A204.1 (cell line): ENCODE measurements around the gene TBX15.
"Not testable (repeated sequence)": the region's sequence is repeated elsewhere in the genome, so short reads cannot be mapped to it uniquely, and the experiment has no call there.

Experiments
- FAIRE-seq: peaks from 2 replicates; lab custom pipeline; 2012; peaks lifted over from hg19 to GRCh38; lab: Jason Lieb, UNC

The TBX15 gene

DNA sequence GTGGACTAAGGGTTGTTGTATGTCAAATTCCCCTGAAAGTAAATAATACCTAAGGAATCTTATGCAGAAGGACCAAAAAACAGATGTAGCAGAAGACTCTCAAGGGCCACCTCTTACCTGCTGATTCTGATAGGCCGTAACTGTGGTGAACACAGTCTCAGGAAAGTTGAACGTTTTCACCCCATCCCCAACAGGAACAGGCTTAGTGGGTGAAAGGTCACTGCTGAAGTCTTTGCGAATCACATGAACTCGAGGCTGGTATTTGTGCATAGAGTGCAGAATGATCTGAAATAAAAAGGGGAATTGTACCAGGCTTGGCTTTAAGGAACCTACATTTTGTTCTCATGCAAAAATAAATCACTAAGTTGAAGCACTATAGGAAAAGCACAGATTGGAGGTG is 64.8 kb downstream of the TBX15 start:
- no peak for FAIRE-seq

DNA sequence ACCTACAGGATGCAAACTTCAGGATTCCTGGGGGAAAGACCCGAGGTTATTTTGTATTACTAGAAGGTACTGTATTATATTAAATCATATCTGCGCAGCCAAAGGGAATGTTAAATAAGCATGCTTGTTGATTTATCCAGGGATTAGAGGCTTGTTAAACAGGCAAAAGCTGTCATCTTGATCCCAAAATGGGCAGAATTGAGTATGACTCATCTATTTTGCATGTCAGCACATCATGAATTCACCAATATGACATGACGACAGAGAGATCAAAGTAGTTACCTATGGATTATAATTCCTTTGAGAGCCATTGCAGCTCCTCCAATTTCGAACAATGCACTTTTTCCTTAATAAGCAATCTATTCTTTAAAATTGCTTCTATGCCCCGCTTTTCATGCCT is 66.1 kb downstream of the TBX15 start:
- no peak for FAIRE-seq

- no peak for FAIRE-seq
These were observed 67.9 kb downstream of the TBX15 start for GRCh38 chr1:118920124-118920717.

GRCh38 chr1:118918940-118919259 is 69.2 kb downstream of the TBX15 start:
- FAIRE-seq: no peak

DNA sequence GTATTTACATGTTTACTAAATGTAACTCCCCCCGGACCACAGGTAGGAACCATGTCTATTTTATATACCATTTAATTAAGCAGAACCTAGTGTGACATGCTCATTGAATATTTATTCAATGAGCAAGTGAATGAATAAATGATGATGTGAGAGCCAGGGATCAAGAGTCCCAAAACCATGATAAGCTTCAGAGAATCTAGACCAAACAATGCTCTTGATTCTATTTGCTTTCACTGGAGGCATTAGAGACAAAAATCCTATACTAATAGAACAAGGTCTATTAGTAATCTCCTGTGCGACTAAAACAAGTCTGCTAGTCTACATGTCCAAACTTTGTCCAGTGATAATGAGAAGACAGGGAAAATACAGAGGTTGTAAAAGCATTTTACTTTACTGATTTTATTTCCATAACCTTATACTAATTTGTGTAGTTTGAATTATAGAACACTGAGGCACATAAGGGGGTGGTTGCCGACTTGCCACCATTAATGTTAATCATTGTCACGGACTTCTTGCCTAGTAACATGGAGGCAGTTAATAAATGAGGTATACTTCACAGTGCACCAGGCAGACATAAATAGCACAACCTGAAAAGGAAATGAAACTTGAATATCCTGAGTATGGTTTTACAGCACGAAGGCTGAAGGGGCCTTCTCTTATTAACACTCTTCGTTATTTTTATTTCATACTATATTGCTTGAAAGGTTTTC is 69.8 kb downstream of the TBX15 start:
- FAIRE-seq: no peak

DNA sequence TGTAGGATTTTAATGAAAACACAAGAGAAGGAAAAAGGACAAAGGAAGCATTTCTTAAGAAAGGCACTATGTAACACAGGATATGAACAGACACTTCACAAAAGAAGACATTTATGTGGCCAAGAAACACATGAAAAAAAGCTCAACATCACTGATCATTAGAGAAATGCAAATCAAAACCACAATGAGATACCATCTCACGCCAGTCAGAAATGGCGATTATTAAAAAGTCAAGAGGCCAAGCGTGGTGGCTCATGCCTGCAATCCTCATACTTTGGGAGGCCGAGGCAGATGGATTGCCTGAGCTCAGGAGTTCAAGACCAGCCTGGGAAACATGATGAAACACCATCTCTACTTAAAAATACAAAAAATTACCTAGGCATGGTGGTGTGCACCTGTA is 71.8 kb downstream of the TBX15 start:
- not testable (repeated sequence) for FAIRE-seq

GRCh38 chr1:118914379-118915161 is 73.6 kb downstream of the TBX15 start:
- no peak for FAIRE-seq

DNA sequence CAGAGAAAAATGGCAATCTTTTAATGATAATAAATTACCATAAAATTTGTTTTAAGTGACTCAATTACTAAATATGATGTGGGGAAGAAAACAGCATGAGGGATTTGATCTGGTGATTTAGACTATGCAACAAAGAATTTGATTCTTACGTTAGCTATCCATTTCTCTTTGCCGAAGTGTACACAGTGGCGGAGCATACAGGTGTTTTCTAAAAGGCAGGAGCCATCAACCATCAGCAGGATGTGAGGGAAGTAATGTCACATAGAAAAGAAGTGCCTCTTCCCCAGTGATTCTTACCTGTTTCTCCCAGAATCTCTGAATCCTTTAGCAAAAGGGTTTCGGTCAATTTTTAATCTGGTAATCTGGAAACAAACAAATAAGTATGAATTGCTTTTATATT is 74.3 kb downstream of the TBX15 start:
- FAIRE-seq: no peak

GRCh38 chr1:118912574-118912973 is 75.6 kb downstream of the TBX15 start:
- FAIRE-seq: no peak

DNA sequence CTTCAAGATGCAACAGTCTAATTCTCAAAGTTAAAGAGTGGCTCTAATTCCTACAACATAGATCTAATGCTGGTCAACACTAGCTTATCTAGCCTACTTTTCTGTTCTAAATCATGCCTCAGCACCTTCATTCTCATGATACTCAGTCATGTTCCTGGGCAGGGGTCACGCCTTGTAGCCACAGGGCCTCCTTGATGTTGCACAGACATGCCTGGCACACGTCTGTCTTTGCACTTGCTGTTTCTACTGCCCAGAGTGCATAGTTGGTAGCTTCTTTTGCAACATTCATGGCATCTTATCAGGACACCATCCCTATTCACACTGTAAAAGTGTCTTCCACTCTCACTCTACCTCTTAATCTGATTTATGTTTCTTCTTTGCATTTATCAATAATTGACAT is 76.6 kb downstream of the TBX15 start:
- FAIRE-seq: no peak

- FAIRE-seq: no peak
These were observed 80.7 kb downstream of the TBX15 start for GRCh38 chr1:118907466-118907865.

DNA sequence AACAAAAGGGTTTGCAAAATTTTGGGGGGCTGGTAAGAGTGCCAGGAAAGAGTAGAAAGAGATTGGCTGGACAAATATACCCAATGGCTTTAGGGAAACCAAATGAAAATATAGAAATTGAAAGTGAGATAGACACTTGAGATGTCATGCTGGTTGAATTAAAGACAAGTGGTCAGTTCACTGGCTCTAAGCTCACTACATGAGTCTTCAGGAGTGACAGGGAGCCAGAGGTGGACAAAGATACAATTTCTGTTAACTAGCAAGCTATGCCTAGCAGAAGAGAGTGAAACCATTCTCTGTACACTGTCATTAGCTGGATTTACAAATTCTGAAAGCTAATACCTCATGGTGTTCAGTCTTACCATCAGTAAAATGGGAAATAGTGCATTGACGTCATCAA is 82.5 kb downstream of the TBX15 start:
- FAIRE-seq: no peak

GRCh38 chr1:118905196-118905595 is 82.9 kb downstream of the TBX15 start:
- FAIRE-seq: no peak

DNA sequence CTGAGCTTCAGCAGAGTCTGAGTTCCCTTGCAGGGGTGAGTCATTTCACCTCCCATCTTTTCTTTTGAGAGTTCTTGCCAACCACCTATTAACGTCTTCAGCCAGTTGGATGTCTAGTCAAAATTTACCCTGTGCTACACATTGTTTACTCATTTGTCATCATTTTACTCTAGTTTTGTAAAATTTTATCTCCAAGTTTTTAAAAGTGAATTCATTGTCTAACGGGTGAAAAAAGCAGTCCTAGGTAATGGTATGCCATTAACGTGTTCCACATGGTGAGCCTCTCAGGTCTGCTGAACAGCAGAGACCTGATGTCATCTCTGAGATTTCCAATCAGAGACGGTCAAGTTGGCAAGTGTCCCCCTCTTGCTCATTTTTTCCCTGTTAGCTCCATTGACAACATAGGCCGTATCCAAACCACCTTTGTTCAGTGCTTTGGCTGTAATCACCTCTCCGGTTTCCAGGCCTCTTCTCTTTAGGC is 85.4 kb downstream of the TBX15 start:
- FAIRE-seq: no peak

- no peak for FAIRE-seq
These were observed 85.8 kb downstream of the TBX15 start for GRCh38 chr1:118902299-118902698.

DNA sequence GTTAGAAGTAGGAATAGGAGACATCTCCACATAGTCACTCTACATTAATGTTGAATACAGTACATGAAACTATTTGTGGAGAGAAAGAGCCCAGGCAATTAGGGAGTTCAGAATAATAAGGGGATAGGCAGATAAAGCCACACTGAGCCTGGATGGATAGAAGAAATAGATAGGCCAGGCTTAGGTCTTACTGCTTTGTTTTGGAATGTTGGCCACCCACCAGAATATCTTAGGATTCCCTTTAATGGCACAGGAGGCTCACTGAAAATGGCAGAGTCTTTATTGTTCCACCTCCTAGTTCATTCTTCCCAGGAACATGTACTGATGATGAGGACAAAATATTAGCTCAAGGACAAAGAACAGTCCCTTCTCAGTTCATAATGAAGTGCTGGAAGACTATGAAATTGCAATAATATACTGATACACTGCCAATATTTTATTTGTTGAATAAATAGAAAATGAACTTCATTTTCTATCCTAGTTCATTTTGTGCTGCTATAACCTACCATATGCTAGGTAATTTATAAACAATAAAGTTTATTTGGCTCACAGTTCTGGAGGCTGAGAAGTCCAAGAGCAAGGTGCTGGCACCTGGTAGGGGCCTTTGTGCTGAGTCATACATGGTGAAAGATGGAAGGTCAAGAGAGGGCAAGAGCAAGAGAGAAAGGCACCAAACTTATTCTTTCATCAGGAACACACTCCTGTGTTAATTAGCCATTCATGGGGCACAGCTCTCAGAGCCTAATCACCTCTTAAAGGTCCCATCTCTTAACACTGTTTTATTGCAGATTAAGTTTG is 87.3 kb downstream of the TBX15 start:
- FAIRE-seq: no peak

DNA sequence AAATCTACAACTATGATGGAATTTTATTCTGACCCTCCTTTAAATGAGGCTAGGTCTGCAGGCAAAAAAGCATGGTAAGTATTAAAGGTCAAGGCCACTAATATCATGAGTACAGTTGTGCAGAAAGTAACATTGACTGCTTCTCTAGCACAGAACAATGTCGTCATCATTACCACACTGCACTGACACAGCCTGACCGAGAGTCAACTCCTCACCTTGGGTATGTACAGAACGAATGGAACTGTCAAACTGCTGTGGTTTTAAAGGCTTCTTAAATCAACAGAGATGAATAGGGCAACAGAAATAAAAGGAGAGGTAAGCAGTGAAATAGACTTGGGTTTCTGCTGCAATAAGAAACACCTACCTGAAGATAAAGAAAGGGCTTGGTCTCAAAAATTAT is 88.8 kb downstream of the TBX15 start:
- no peak for FAIRE-seq

GRCh38 chr1:118898712-118899111 is 89.4 kb downstream of the TBX15 start:
- no peak for FAIRE-seq

GRCh38 chr1:118896416-118896815 is 91.7 kb downstream of the TBX15 start:
- no peak for FAIRE-seq

DNA sequence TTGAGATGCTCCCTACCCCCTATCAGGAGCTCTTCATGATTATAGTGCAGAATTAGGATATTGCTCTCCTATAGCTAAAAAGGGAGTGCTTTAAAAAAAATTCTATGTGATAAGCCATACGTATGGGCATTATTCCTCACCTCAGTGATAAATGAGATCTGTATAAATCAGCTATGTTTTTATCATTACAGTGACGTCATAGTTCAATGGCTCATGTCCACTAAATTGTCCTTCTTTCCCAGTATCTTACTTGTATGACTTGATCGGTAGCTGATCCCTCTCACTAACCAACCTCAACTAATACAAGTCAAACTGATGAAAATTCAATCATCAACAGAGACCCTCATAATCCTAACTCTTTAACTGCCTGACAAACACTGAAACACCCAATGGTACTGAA is 93.3 kb downstream of the TBX15 start:
- FAIRE-seq: no peak

DNA sequence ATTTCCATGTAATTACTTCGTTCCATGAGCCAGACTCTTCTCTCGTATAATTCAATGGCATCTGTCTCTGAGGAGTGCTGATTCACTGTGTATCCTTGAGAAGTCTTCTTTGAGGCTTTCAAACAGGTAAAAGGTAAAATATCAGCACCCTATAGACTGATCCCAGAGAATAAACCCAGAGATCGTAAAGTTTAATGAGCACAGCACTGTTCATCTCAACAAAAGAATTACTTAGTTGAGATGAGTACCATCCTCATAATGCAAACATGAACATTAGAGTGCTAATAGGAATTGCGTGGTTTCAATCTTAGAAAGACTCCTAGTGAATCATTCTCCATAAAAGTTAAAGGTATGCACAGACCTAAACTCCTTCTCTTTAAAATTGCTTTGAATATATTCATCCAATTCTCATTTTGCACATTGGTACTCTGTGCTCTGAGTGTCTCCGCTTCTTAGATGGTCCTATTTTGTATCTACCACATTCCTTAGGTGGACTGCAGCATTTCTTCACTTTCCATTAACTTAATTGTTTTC is 97.2 kb downstream of the TBX15 start:
- no peak for FAIRE-seq

GRCh38 chr1:118884946-118885345 is 103.2 kb downstream of the TBX15 start:
- no peak for FAIRE-seq
